ENCODE results near the gene DNHD1.

The DNHD1 gene

GRCh38 chr11:6526411-6527135, 29.5 kb downstream of the DNHD1 start:
- no peaks in the 10 kb centered on the region for H3K4me1 ChIP-seq (ENCODE audit: control insufficient read depth, low read length)
- no peaks in the 10 kb centered on the region; the same call in 1 of the 2 replicates for H4K20me1 ChIP-seq (ENCODE audit: control insufficient read depth, insufficient read depth, low read depth, low read length)
- H3K79me2 ChIP-seq (ENCODE audit: control insufficient read depth, low read length) = no peaks in the 10 kb centered on the region
- H3K4me2 ChIP-seq (ENCODE audit: low read length) = no peak overlapping the region
- no peak overlapping the region for H3K27ac ChIP-seq (ENCODE audit: low read depth, low read length)
- H3K9me2 ChIP-seq (replicated peaks; ENCODE audit: control insufficient read depth, low read length) = no peaks in the 10 kb centered on the region
- H3K27me3 ChIP-seq (ENCODE audit: control insufficient read depth, low read length) = no peaks in the 10 kb centered on the region
- H3K4me3 ChIP-seq (ENCODE audit: low read length) = no peak overlapping the region
- H3F3A ChIP-seq (ENCODE audit: control insufficient read depth, insufficient read depth) = no peaks in the 10 kb centered on the region
- TF ChIP-seq, protein P1, sequence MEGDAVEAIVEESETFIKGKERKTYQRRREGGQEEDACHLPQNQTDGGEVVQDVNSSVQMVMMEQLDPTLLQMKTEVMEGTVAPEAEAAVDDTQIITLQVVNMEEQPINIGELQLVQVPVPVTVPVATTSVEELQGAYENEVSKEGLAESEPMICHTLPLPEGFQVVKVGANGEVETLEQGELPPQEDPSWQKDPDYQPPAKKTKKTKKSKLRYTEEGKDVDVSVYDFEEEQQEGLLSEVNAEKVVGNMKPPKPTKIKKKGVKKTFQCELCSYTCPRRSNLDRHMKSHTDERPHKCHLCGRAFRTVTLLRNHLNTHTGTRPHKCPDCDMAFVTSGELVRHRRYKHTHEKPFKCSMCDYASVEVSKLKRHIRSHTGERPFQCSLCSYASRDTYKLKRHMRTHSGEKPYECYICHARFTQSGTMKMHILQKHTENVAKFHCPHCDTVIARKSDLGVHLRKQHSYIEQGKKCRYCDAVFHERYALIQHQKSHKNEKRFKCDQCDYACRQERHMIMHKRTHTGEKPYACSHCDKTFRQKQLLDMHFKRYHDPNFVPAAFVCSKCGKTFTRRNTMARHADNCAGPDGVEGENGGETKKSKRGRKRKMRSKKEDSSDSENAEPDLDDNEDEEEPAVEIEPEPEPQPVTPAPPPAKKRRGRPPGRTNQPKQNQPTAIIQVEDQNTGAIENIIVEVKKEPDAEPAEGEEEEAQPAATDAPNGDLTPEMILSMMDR (IDR thresholded peaks at IDR 0.05; ENCODE audit: low read depth, low read length, poor library complexity, severe bottlenecking) = no peak
- no peaks in the 10 kb centered on the region for H3K9me3 ChIP-seq (ENCODE audit: control insufficient read depth, insufficient read depth, low read length)
- no peaks in the 10 kb centered on the region for H3K36me3 ChIP-seq (ENCODE audit: control insufficient read depth, low read length)

DNA sequence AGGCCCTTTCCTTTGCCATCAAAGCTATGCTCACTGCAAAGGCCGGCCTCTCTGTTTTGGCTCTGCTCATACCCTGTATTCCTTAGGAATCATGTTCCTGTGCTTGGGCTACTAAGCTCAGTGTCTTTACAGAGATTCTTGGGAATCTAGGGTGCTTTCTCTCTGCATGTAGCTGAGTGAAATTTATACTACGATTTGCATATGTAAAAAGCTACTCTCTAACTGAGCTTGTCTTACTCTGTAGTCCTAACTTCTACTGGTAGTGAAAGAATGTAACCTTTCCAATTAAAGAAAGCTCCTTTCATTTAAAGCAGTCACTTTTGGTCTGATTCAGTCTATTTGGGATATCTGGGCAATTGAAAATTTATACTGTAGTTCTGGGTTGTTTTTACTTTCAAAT, 32.2 kb downstream of the DNHD1 start:
- Histone ChIP-seq H3K27me3 (ENCODE audit: control insufficient read depth, low read length) (no peaks in the 10 kb centered on the region), H4K20me1 (ENCODE audit: control insufficient read depth, insufficient read depth, low read depth, low read length) (no peaks in the 10 kb centered on the region; the same call in 1 of the 2 replicates), H3K4me2 (ENCODE audit: low read length) (no peak overlapping the region), H3K36me3 (ENCODE audit: control insufficient read depth, low read length) (no peaks in the 10 kb centered on the region; the same call in 1 of the 2 replicates), H3K4me3 (ENCODE audit: low read length) (no peak overlapping the region), H3K27ac (ENCODE audit: low read depth, low read length) (no peak overlapping the region), H3F3A (ENCODE audit: control insufficient read depth, insufficient read depth) (no peaks in the 10 kb centered on the region), H3K79me2 (ENCODE audit: control insufficient read depth, low read length) (no peaks in the 10 kb centered on the region), H3K9me2 (replicated peaks; ENCODE audit: control insufficient read depth, low read length) (no peaks in the 10 kb centered on the region), H3K9me3 (ENCODE audit: control insufficient read depth, insufficient read depth, low read length) (no peaks in the 10 kb centered on the region), H3K4me1 (ENCODE audit: control insufficient read depth, low read length) (no peaks in the 10 kb centered on the region)
- TF ChIP-seq, protein P1 (IDR thresholded peaks at IDR 0.05; ENCODE audit: low read depth, low read length, poor library complexity, severe bottlenecking) = no peak
- TF ChIP-seq EZH2phosphoT487 (IDR thresholded peaks at IDR 0.05; ENCODE audit: borderline replicate concordance, low read length) = no peak

- H3K9me2 ChIP-seq (replicated peaks; ENCODE audit: control insufficient read depth, low read length) = no peaks in the 10 kb centered on the region
- no peak overlapping the region for H3K4me2 ChIP-seq (ENCODE audit: low read length)
- no peak overlapping the region for H3K4me3 ChIP-seq (ENCODE audit: low read length)
- H3K27ac ChIP-seq (ENCODE audit: low read depth, low read length) = no peak overlapping the region
- no peaks in the 10 kb centered on the region; the same call in 1 of the 2 replicates for H4K20me1 ChIP-seq (ENCODE audit: control insufficient read depth, insufficient read depth, low read depth, low read length)
- H3K27me3 ChIP-seq (ENCODE audit: control insufficient read depth, low read length) = no peaks in the 10 kb centered on the region
- H3K4me1 ChIP-seq (ENCODE audit: control insufficient read depth, low read length) = no peaks in the 10 kb centered on the region
- H3F3A ChIP-seq (ENCODE audit: control insufficient read depth, insufficient read depth) = no peaks in the 10 kb centered on the region
- H3K36me3 ChIP-seq (ENCODE audit: control insufficient read depth, low read length) = no peaks in the 10 kb centered on the region; the same call in 1 of the 2 replicates
- no peaks in the 10 kb centered on the region for H3K79me2 ChIP-seq (ENCODE audit: control insufficient read depth, low read length)
- no peaks in the 10 kb centered on the region for H3K9me3 ChIP-seq (ENCODE audit: control insufficient read depth, insufficient read depth, low read length)
- no peak for TF ChIP-seq EZH2phosphoT487 (IDR thresholded peaks at IDR 0.05; ENCODE audit: borderline replicate concordance, low read length)
- TF ChIP-seq, protein P1 (IDR thresholded peaks at IDR 0.05; ENCODE audit: low read depth, low read length, poor library complexity, severe bottlenecking) = no peak
These were observed 33.8 kb downstream of the DNHD1 start for GRCh38 chr11:6530848-6531247.

All from DOHH2 (cell line).